22Rv1 (cell line): ENCODE measurements around the gene BTBD1.
A peak's percentile ranks its signal among the peaks of the same experiment; 100 is the strongest.

Experiments used
- H3K27ac ChIP-seq: fragments of 450-650 bp; 2 replicates; pipeline ENCODE4 v1.5.1; 2017
- CTCF ChIP-seq: fragments of 450-650 bp; IDR thresholded peaks from 2 replicates; pipeline ENCODE4 v1.5.1; 2017; ENCODE audit warnings: mild to moderate bottlenecking
- ZFX ChIP-seq: fragments of 450-650 bp; IDR thresholded peaks from 2 replicates; pipeline ENCODE4 v1.6.1; 2017; ENCODE audit warnings: antibody characterized with exemption, borderline replicate concordance

The BTBD1 gene

GRCh38 chr15:83016906-83017305 lies 50.1 kb downstream of the BTBD1 start:
- no peak overlapping the region for H3K27ac ChIP-seq

GRCh38 chr15:83015361-83015760 lies 51.7 kb downstream of the BTBD1 start:
- H3K27ac ChIP-seq, result no peak overlapping the region
- TF ChIP-seq ZFX (no peak), CTCF (no peak)

More at GRCh38 chr15:83016906-83017305, 50.1 kb downstream of the BTBD1 start:
- TF ChIP-seq CTCF, result no peak
- no peak for TF ChIP-seq ZFX

- no peak overlapping the region for H3K27ac ChIP-seq
- TF ChIP-seq ZFX (no peak), CTCF (no peak)
These were observed 52.8 kb downstream of the BTBD1 start for GRCh38 chr15:83014205-83014653.

- no peak for TF ChIP-seq CTCF
- no peak for TF ChIP-seq ZFX
- H3K27ac ChIP-seq, result no peak overlapping the region
These were observed 54.4 kb downstream of the BTBD1 start for GRCh38 chr15:83012636-83013035.

- TF ChIP-seq ZFX (no peak), CTCF (no peak)
- H3K27ac ChIP-seq, result peak overlapping the region; percentile 66
These were observed 55.0 kb downstream of the BTBD1 start for GRCh38 chr15:83012076-83012426.

- peak within 1 kb of the TSS; percentile 66 for H3K27ac ChIP-seq
- no peak for TF ChIP-seq ZFX
- TF ChIP-seq CTCF, result peak; percentile 74
These were observed 55.6 kb downstream of the BTBD1 start, which contains the start of gene C15orf40 for GRCh38 chr15:83011271-83012075. TSS of gene C15orf40 (minus strand) at chr15:83011639. CDS start at chr15:83011607, 32 bp downstream.

- peak overlapping the region; percentile 66 for H3K27ac ChIP-seq
These were observed 56.3 kb downstream of the BTBD1 start for GRCh38 chr15:83010709-83011270.

More at GRCh38 chr15:83010709-83011270, 56.3 kb downstream of the BTBD1 start:
- TF ChIP-seq CTCF (peak; percentile 76), ZFX (no peak)
